ENCODE data around the gene PCED1B.

- TF ChIP-seq CTCF (conservative IDR thresholded peaks at IDR 0.05 in 1 of 2, IDR thresholded peaks at IDR 0.05 in 1 of 2; ENCODE audit: low read depth in 1 of 2, low read length in 2 of 2) (no peak), EZH2 (IDR thresholded peaks at IDR 0.05; ENCODE audit: low read length, missing control alignments) (no peak)
These were observed 166.2 kb downstream of the PCED1B start for GRCh38 chr12:47245623-47246022.

Measured in fibroblast of lung (primary cell).